Measurements from ENCODE around the gene SCAMP3.
"Not testable (repeated sequence)": the region's sequence is repeated elsewhere in the genome, so short reads cannot be mapped to it uniquely, and the experiment has no call there.

Gene SCAMP3

GRCh38 chr1:155254228-155254713 is 7.9 kb downstream of the SCAMP3 start:
- no peak for DNase-seq

GRCh38 chr1:155253797-155254196 is 8.4 kb downstream of the SCAMP3 start:
- no peak for DNase-seq

- DNase-seq = no peak
These were observed 9.0 kb downstream of the SCAMP3 start for GRCh38 chr1:155253208-155253607.

- no peak for DNase-seq
These were observed 10.6 kb downstream of the SCAMP3 start for GRCh38 chr1:155251566-155251965.

- DNase-seq = peak; percentile 81 to 98
These were observed 11.3 kb downstream of the SCAMP3 start for GRCh38 chr1:155250633-155251449.

GRCh38 chr1:155250246-155250632 is 11.9 kb downstream of the SCAMP3 start:
- no peak for DNase-seq

- DNase-seq = no peak
These were observed 14.2 kb downstream of the SCAMP3 start for GRCh38 chr1:155247667-155248553.

GRCh38 chr1:155246796-155247195 is 15.4 kb downstream of the SCAMP3 start:
- DNase-seq = not testable (repeated sequence)

GRCh38 chr1:155245163-155245524 is 17.0 kb downstream of the SCAMP3 start:
- no peak for DNase-seq

GRCh38 chr1:155244368-155245162 is 17.6 kb downstream of the SCAMP3 start:
- DNase-seq = peak; percentile 95

GRCh38 chr1:155242805-155243358 is 19.3 kb downstream of the SCAMP3 start:
- DNase-seq = no peak

GRCh38 chr1:155241841-155242264 is 20.3 kb downstream of the SCAMP3 start:
- peak; percentile 82 to 86 for DNase-seq

GRCh38 chr1:155241069-155241679 is 21.0 kb downstream of the SCAMP3 start:
- peak; percentile 81 to 92 for DNase-seq

GRCh38 chr1:155236451-155236850 is 25.7 kb downstream of the SCAMP3 start:
- DNase-seq = peak in 1 of 2 donors; percentile 43

GRCh38 chr1:155235375-155235774 is 26.8 kb downstream of the SCAMP3 start:
- DNase-seq = not testable (repeated sequence)

GRCh38 chr1:155233502-155233901 is 28.7 kb downstream of the SCAMP3 start:
- DNase-seq = not testable (repeated sequence)

GRCh38 chr1:155232001-155232978 is 29.9 kb downstream of the SCAMP3 start:
- not testable (repeated sequence) for DNase-seq

GRCh38 chr1:155231302-155231701 is 30.9 kb downstream of the SCAMP3 start:
- not testable (repeated sequence) for DNase-seq

GRCh38 chr1:155228096-155228427 is 34.1 kb downstream of the SCAMP3 start:
- no peak for DNase-seq

- peak; percentile 97 to 98 for DNase-seq
These were observed 34.7 kb downstream of the SCAMP3 start for GRCh38 chr1:155227261-155228095.
